Measurements from ENCODE around the gene MUC2. TPM values are rescaled to one million over a fixed set of nuclear protein-coding genes. Genes with fewer than 3 reads are reported as not detected.

MUC2 gene
- total and polyA plus RNA-seq, 10 of the 15 experiments (the other 5 are each of a cell fraction or from before 2014, with no cell fraction given) = 0.23 TPM; not detected in 9

GRCh38 chr11:1086171-1087102, 11.8 kb downstream of the MUC2 start (continued):
- TF ChIP-seq FOS (IDR thresholded peaks at IDR 0.05; ENCODE audit: borderline replicate concordance, extremely low read depth, insufficient read length) = no peak

GRCh38 chr11:1087279-1087960, 12.7 kb downstream of the MUC2 start:
- H3K36me3 ChIP-seq (ENCODE audit: control insufficient read depth in 2 of 2, insufficient read depth in 2 of 2, low read length in 1 of 2) = no peaks in the 10 kb centered on the region
- no peaks in the 10 kb centered on the region for H3K27me3 ChIP-seq (replicated peaks in 1 of 2; ENCODE audit: control insufficient read depth in 2 of 2, insufficient read depth in 2 of 2, low read length in 1 of 2)
- no peaks in the 10 kb centered on the region; the same call in 2 of the 3 replicates for H3K9me3 ChIP-seq (replicated peaks; ENCODE audit: control insufficient read depth, insufficient read depth, low read length)
- BruUV-seq (replicated peaks) = no TSS peak
- DNase-seq (ENCODE audit: low read depth, low spot score) = no peak
- H3K4me3 ChIP-seq = no peak overlapping the region
- SMC1A ChIA-PET (ENCODE audit: uncharacterized antibody, unreplicated experiment) = no interaction called here
- no peak overlapping the region for H3K4me2 ChIP-seq (ENCODE audit: control insufficient read depth, insufficient read depth)
- no peaks in the 10 kb centered on the region for H3K79me2 ChIP-seq (ENCODE audit: control insufficient read depth, insufficient read depth, low read length)
- H4K20me1 ChIP-seq (ENCODE audit: control insufficient read depth, insufficient read depth) = no peaks in the 10 kb centered on the region
- ATAC-seq = no peak
- RAD21 ChIA-PET (ENCODE audit: unreplicated experiment) = no interaction called here
- WGBS (ENCODE audit: insufficient coverage, insufficient replicate concordance, low lambda C conversion rate, missing lambda C conversion rate) = 65% methylated on average over 15 of the region's 17 CpGs
- in situ Hi-C loops (cut with MboI) (no loop called here), intact Hi-C loops (cut with micrococcal nuclease; ENCODE audit: unreplicated experiment) (no loop called here)
- no peak overlapping the region for H3K27ac ChIP-seq (ENCODE audit: control insufficient read depth, insufficient read depth)
- CTCF ChIA-PET = no interaction called here
- H2AFZ ChIP-seq (ENCODE audit: control insufficient read depth, low read depth, low read length) = no peak overlapping the region
- POLR2A ChIA-PET = no interaction called here
- no peaks in the 10 kb centered on the region for H3K4me1 ChIP-seq (ENCODE audit: control insufficient read depth, insufficient read depth, low read length)
- FAIRE-seq = no peak
- no peak overlapping the region for H3K9ac ChIP-seq (ENCODE audit: control insufficient read depth, insufficient read depth, low read length)
- TF ChIP-seq EP300 (IDR thresholded peaks at IDR 0.05; ENCODE audit: borderline replicate concordance in 1 of 2, control insufficient read depth in 1 of 2, low read depth in 2 of 2, low read length in 2 of 2) (no peak), ZNF622 (IDR thresholded peaks at IDR 0.05) (no peak), ZBTB40 (IDR thresholded peaks at IDR 0.05; ENCODE audit: borderline replicate concordance) (no peak), CHD4 (IDR thresholded peaks at IDR 0.05) (no peak), SMARCA5 (IDR thresholded peaks at IDR 0.05) (no peak), PAX5 (IDR thresholded peaks at IDR 0.05; ENCODE audit: borderline replicate concordance, low read depth, low read length) (no peak), FOS (IDR thresholded peaks at IDR 0.05; ENCODE audit: borderline replicate concordance, extremely low read depth, insufficient read length) (no peak), CTCF (IDR thresholded peaks at IDR 0.05 in 2 of 3, conservative IDR thresholded peaks at IDR 0.05 in 1 of 3; ENCODE audit: control insufficient read depth in 2 of 3, extremely low read depth in 1 of 3, insufficient read depth in 1 of 3, low read depth in 3 of 3, low read length in 3 of 3) (no peak), IRF4 (IDR thresholded peaks at IDR 0.05; ENCODE audit: low read depth, low read length) (no peak), MYB (IDR thresholded peaks at IDR 0.05; ENCODE audit: borderline replicate concordance, low read depth, low read length) (no peak), SP1 (IDR thresholded peaks at IDR 0.05; ENCODE audit: low read depth, low read length) (no peak), BCL3 (IDR thresholded peaks at IDR 0.05; ENCODE audit: borderline replicate concordance, insufficient read depth, low read depth, low read length, poor library complexity, severe bottlenecking) (no peak)
